Measurements from ENCODE around the gene ADTRP.

ADTRP gene

GRCh38 chr6:11769244-11769643 is 9.4 kb downstream of the ADTRP start:
- H3K4me3 ChIP-seq (ENCODE audit: low read depth, low read length), result no peak overlapping the region
- peaks cover 2% of the 10 kb centered on the region for H3K9me3 ChIP-seq (ENCODE audit: severe bottlenecking)
- no peaks in the 10 kb centered on the region for H3K36me3 ChIP-seq
- H3K27me3 ChIP-seq (ENCODE audit: insufficient read depth, low read depth, severe bottlenecking), result no peaks in the 10 kb centered on the region
- H3K27ac ChIP-seq, result no peak overlapping the region
- TF ChIP-seq CTCF (IDR thresholded peaks at IDR 0.05; ENCODE audit: low read depth, low read length), result no peak
- DNase-seq, result no peak

GRCh38 chr6:11767978-11768756 is 10.4 kb downstream of the ADTRP start:
- DNase-seq, result no peak
- TF ChIP-seq CTCF (IDR thresholded peaks at IDR 0.05; ENCODE audit: low read depth, low read length), result no peak
- Histone ChIP-seq H3K27me3 (ENCODE audit: insufficient read depth, low read depth, severe bottlenecking) (no peaks in the 10 kb centered on the region), H3K36me3 (no peaks in the 10 kb centered on the region), H3K9me3 (ENCODE audit: severe bottlenecking) (peaks cover 2% of the 10 kb centered on the region), H3K4me3 (ENCODE audit: low read depth, low read length) (no peak overlapping the region), H3K27ac (no peak overlapping the region)

GRCh38 chr6:11767458-11767857 is 11.1 kb downstream of the ADTRP start:
- no peak overlapping the region for H3K4me3 ChIP-seq (ENCODE audit: low read depth, low read length)
- H3K27ac ChIP-seq, result no peak overlapping the region
- no peak for TF ChIP-seq CTCF (IDR thresholded peaks at IDR 0.05; ENCODE audit: low read depth, low read length)
- no peaks in the 10 kb centered on the region for H3K36me3 ChIP-seq
- no peak for DNase-seq
- peaks cover 2% of the 10 kb centered on the region for H3K9me3 ChIP-seq (ENCODE audit: severe bottlenecking)
- no peaks in the 10 kb centered on the region for H3K27me3 ChIP-seq (ENCODE audit: insufficient read depth, low read depth, severe bottlenecking)

DNA sequence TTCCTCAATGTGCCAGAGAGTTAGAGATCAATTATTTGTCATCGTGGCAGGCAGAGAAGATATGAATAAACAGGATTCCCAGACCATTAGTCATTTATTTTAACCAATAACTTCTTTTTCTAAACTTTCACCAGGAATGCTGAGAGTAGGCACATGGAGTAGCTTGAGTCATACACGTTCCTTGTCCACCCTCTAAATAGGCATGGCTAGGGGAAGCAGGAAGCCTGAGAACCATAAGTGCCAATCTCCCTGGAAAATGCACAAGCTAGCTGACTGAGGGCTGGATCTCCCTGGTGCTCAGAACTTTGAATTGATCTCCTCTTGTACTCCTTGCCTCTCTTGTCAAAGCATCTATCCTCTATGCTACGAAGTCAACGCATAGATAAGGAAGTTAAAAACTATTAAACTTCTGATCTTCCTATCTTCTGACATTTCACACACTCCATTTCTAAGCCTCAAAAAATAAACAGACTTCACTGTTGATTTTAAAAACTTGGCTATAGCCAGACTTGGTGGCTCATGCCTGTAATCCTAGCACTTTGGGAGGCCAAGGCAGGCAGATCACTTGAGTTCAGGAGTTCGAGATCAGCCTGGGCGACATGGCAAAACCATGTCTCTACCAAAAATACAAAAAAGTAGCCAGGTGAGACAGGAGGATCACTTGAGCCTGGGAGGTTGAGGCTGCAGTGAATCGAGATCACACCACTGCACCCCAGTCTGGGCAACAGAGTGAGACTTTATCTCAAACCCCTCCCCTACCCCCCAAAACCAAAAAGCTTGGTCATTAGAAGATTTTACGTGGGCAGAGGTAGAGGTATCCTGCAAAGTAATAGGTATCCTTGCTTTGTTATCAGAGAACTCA is 11.8 kb downstream of the ADTRP start:
- no peaks in the 10 kb centered on the region for H3K27me3 ChIP-seq (ENCODE audit: insufficient read depth, low read depth, severe bottlenecking)
- peaks cover 2% of the 10 kb centered on the region for H3K9me3 ChIP-seq (ENCODE audit: severe bottlenecking)
- no peak overlapping the region for H3K27ac ChIP-seq
- no peak overlapping the region for H3K4me3 ChIP-seq (ENCODE audit: low read depth, low read length)
- no peaks in the 10 kb centered on the region for H3K36me3 ChIP-seq
- DNase-seq, result no peak
- TF ChIP-seq CTCF (IDR thresholded peaks at IDR 0.05; ENCODE audit: low read depth, low read length), result no peak

GRCh38 chr6:11766043-11766442 is 12.6 kb downstream of the ADTRP start:
- TF ChIP-seq CTCF (IDR thresholded peaks at IDR 0.05; ENCODE audit: low read depth, low read length), result 0 out of 2 replicates have a peak, but pooled peaks have one; percentile 10
- no peaks in the 10 kb centered on the region for H3K27me3 ChIP-seq (ENCODE audit: insufficient read depth, low read depth, severe bottlenecking)
- no peaks in the 10 kb centered on the region for H3K36me3 ChIP-seq
- no peak overlapping the region for H3K4me3 ChIP-seq (ENCODE audit: low read depth, low read length)
- H3K9me3 ChIP-seq (ENCODE audit: severe bottlenecking), result peaks cover 2% of the 10 kb centered on the region
- no peak overlapping the region for H3K27ac ChIP-seq
- no peak for DNase-seq
